Liver (tissue), 9 donors: Measurements from ENCODE around the gene TMEM238L. TPM values are rescaled to one million over a fixed set of nuclear protein-coding genes. Genes with fewer than 3 reads are reported as not detected.

Experiments
- DNase-seq: peaks from one replicate; pipeline ENCODE4 v3.0.0-alpha.2; 2017; ENCODE audit warnings: low spot score
- H3K27ac ChIP-seq, 2 donors: one replicate each; pipeline ENCODE4 v1.7.0; 2013; ENCODE audit warnings: inconsistent platforms in 2 of 2, low read length in 2 of 2, control low read depth in 1 of 2, low read depth in 1 of 2, mild to moderate bottlenecking in 1 of 2
- H3K27me3 ChIP-seq, 4 donors: one replicate each; pipeline versions ENCODE4 v1.6.1 to v1.7.0; 2013; ENCODE audit warnings: low read length in 3 of 4, inconsistent platforms in 1 of 4, mild to moderate bottlenecking in 1 of 4, moderate library complexity in 1 of 4; ENCODE audit not compliant: control insufficient read depth in 4 of 4, insufficient read depth in 4 of 4
- H3K36me3 ChIP-seq, 4 donors: one replicate each; pipeline versions ENCODE4 v1.6.1 to v1.7.0; 2013; ENCODE audit warnings: low read length in 3 of 4, mild to moderate bottlenecking in 3 of 4, low read depth in 1 of 4, moderate library complexity in 1 of 4; ENCODE audit not compliant: control insufficient read depth in 4 of 4, insufficient read depth in 3 of 4
- H3K4me1 ChIP-seq, 4 donors: one replicate each; pipeline versions ENCODE4 v1.6.1 to v1.7.0; 2013; ENCODE audit warnings: low read length in 3 of 4, mild to moderate bottlenecking in 3 of 4, moderate library complexity in 1 of 4; ENCODE audit not compliant: control insufficient read depth in 4 of 4, insufficient read depth in 4 of 4
- H3K4me3 ChIP-seq, 3 donors: one replicate each; pipeline versions ENCODE4 v1.6.1 to v1.7.0; 2013; ENCODE audit warnings: low read length in 3 of 3, control low read depth in 1 of 3, low read depth in 1 of 3, mild to moderate bottlenecking in 1 of 3
- H3K9ac ChIP-seq, 2 donors: one replicate each; pipeline ENCODE4 v1.7.0; 2013; ENCODE audit warnings: low read length in 2 of 2, mild to moderate bottlenecking in 2 of 2, moderate library complexity in 2 of 2, control low read depth in 1 of 2, low read depth in 1 of 2
- H3K9me3 ChIP-seq, 4 donors: one replicate each; pipeline versions ENCODE4 v1.6.1 to v1.7.0; 2013; ENCODE audit warnings: low read length in 3 of 4; ENCODE audit not compliant: control insufficient read depth in 4 of 4
- ATF3 ChIP-seq: IDR thresholded peaks from 2 replicates; pipeline ENCODE4 v1.6.1; 2016; ENCODE audit warnings: antibody characterized with exemption
- CTCF ChIP-seq: fragments of 150-350 bp; IDR thresholded peaks from 2 replicates; pipeline ENCODE4 v1.5.1; 2017; ENCODE audit warnings: improper control_type of control experiment, low read depth, low read length; ENCODE audit not compliant: missing input control
- EGR1 ChIP-seq, 2 donors: IDR thresholded peaks; 2 replicates each; pipeline ENCODE4 v1.6.1; 2016 to 2018; ENCODE audit warnings: antibody characterized with exemption in 2 of 2, low read depth in 2 of 2
- FOXA2 ChIP-seq: IDR thresholded peaks from 2 replicates; pipeline ENCODE4 v1.6.1; 2016; ENCODE audit warnings: antibody characterized with exemption
- GABPA ChIP-seq, 2 donors: IDR thresholded peaks in 1 of 2; conservative IDR thresholded peaks in 1 of 2; 2 replicates each; pipeline ENCODE4 v1.6.1; 2016; ENCODE audit warnings: antibody characterized with exemption in 2 of 2, mild to moderate bottlenecking in 1 of 2, moderate library complexity in 1 of 2
- HNF4A ChIP-seq, 2 donors: conservative IDR thresholded peaks; 2 replicates each; pipeline ENCODE4 v1.6.1; 2016; ENCODE audit warnings: antibody characterized with exemption in 2 of 2, mild to moderate bottlenecking in 2 of 2
- MAX ChIP-seq: IDR thresholded peaks from 2 replicates; pipeline ENCODE4 v1.6.1; 2016; ENCODE audit warnings: antibody characterized with exemption
- RAD21 ChIP-seq, 2 donors: IDR thresholded peaks; 2 replicates each; pipeline ENCODE4 v1.6.1; 2016; ENCODE audit warnings: antibody characterized with exemption in 2 of 2, mild to moderate bottlenecking in 2 of 2
- RXRA ChIP-seq, 2 donors: IDR thresholded peaks; 2 replicates each; pipeline ENCODE4 v1.6.1; 2017 to 2018; ENCODE audit warnings: antibody characterized with exemption in 2 of 2, mild to moderate bottlenecking in 1 of 2
- SP1 ChIP-seq: IDR thresholded peaks from 2 replicates; pipeline ENCODE4 v1.6.1; 2018; ENCODE audit warnings: antibody characterized with exemption, mild to moderate bottlenecking
- ZBTB33 ChIP-seq: IDR thresholded peaks from 2 replicates; pipeline ENCODE4 v1.6.1; 2016; ENCODE audit warnings: antibody characterized with exemption
- WGBS: extraction: QIAGEN DNeasy Blood & Tissue Kit; methylation state at CpG from one replicate; pipeline ENCODE4 v1.1.7; 2013; 5-methylcytosine and 5-hydroxymethylcytosine counted together
- polyA plus RNA-seq, 2 donors: library from polyadenylated mRNA; stranded (reverse) in 1 of 2; unstranded in 1 of 2; fragments of 200-250 nt in 1 of 2; fragments of >200 nt in 1 of 2; fragmentation: Nextera tagmentation in 1 of 2; extraction: Ambion mirVana in 1 of 2; gene quantifications; one replicate each; pipeline versions ENCODE4 v1.2.1 to v1.2.3, GENCODE V29; 2013 to 2015
- total RNA-seq, 2 donors: library from RNA; depleted of rRNA; stranded (reverse); fragments of >200 nt; gene quantifications; one replicate each; pipeline ENCODE4 v1.2.3, GENCODE V29; 2014
- donor health status: healthy.
- donor health status: healthy.
- donor health status: healthy.
- donor health status: healthy.
- donor health status: healthy.

Gene TMEM238L
- total and polyA plus RNA-seq, 4 donors: 0.85 to 4.2 (median 1.2) TPM; not detected in 1

GRCh38 chr17:10812674-10813073 lies 8.8 kb upstream of the TMEM238L start:
- WGBS: 46% methylated on average over 5 of the region's 5 CpGs
- Histone ChIP-seq H3K9ac (no peak overlapping the region), H3K27me3 (no peaks in the 10 kb centered on the region), H3K27ac (no peak overlapping the region), H3K4me3 (no peak overlapping the region), H3K9me3 (no peaks in the 10 kb centered on the region), H3K36me3 (no peaks in the 10 kb centered on the region), H3K4me1 (peaks cover 1 to 14% (median 7%) of the 10 kb centered on the region in 4 donors)
- TF ChIP-seq FOXA2 (no peak), CTCF (no peak), RAD21 (IDR thresholded peaks at IDR 0.05) (no peak), MAX (no peak), HNF4A (conservative IDR thresholded peaks at IDR 0.05) (peak in 1 of 2 donors; percentile 11), RXRA (IDR thresholded peaks at IDR 0.05) (peak in 1 of 2 donors; percentile 29)
- no peak for DNase-seq

- Histone ChIP-seq H3K27me3 (no peaks in the 10 kb centered on the region), H3K4me3 (no peak overlapping the region), H3K27ac (no peak overlapping the region), H3K9me3 (no peaks in the 10 kb centered on the region), H3K9ac (no peak overlapping the region), H3K4me1 (peaks cover 1 to 14% (median 7%) of the 10 kb centered on the region in 4 donors), H3K36me3 (peaks cover 0 to 2% (median 0%) of the 10 kb centered on the region in 4 donors)
- 43% methylated on average over 4 of the region's 4 CpGs for WGBS
- DNase-seq: no peak
- TF ChIP-seq FOXA2: peak; percentile 19
- TF ChIP-seq HNF4A (conservative IDR thresholded peaks at IDR 0.05): peak in 1 of 2 donors; percentile 8
- no peak for TF ChIP-seq ZBTB33
- TF ChIP-seq RXRA (IDR thresholded peaks at IDR 0.05): peak in 1 of 2 donors; percentile 11
- TF ChIP-seq CTCF: no peak
These were observed 5.7 kb upstream of the TMEM238L start for GRCh38 chr17:10809605-10810004.

GRCh38 chr17:10807704-10808128 lies 3.8 kb upstream of the TMEM238L start:
- Histone ChIP-seq H3K4me1 (peaks cover 1 to 14% (median 6%) of the 10 kb centered on the region in 4 donors), H3K36me3 (peaks cover 0 to 2% (median 0%) of the 10 kb centered on the region in 4 donors), H3K27ac (no peak overlapping the region), H3K27me3 (no peaks in the 10 kb centered on the region), H3K9me3 (no peaks in the 10 kb centered on the region), H3K9ac (no peak overlapping the region), H3K4me3 (no peak overlapping the region)
- 85% methylated on average over 7 of the region's 7 CpGs for WGBS
- no peak for DNase-seq
- TF ChIP-seq CTCF (no peak), GABPA (IDR thresholded peaks at IDR 0.05 in 1 of 2, conservative IDR thresholded peaks at IDR 0.05 in 1 of 2) (no peak), RAD21 (IDR thresholded peaks at IDR 0.05) (no peak), ATF3 (no peak), EGR1 (IDR thresholded peaks at IDR 0.05; ENCODE audit: low read depth in 2 of 2) (no peak), SP1 (no peak)
